DMS 273 treated with DMSO at 0.1 percent for 48 hours (cell line): Measurements from ENCODE around the gene EXOC6.
"Not testable (repeated sequence)": the region's sequence is repeated elsewhere in the genome, so short reads cannot be mapped to it uniquely, and the experiment has no call there.

Experiments used
- DNase-seq: peaks from one replicate; lab custom pipeline; 2025; lab: John Stamatoyannopoulos, UW

EXOC6 gene

DNA sequence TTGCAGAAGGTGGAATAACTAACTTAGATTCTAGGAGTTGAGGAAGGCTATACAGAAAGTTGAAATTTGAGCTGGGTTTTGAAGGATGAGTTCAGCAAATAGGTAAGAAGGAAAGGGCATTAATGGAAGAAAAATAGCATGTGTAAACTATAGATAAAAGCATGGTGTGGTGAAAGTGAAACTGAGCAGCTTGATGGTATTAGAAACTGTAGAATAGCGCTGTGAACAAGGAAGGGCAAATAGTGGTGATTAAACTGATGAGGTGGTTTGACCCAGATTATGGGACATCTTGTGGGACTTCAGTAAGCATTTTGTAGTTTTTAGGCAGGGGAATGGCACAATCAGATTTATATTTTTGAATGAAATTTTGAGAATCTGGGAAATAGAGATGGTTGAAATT is 90.5 kb downstream of the EXOC6 start:
- DNase-seq: no peak

- DNase-seq: no peak
Observed at GRCh38 chr10:92942226-92942625, 93.9 kb downstream of the EXOC6 start.

DNA sequence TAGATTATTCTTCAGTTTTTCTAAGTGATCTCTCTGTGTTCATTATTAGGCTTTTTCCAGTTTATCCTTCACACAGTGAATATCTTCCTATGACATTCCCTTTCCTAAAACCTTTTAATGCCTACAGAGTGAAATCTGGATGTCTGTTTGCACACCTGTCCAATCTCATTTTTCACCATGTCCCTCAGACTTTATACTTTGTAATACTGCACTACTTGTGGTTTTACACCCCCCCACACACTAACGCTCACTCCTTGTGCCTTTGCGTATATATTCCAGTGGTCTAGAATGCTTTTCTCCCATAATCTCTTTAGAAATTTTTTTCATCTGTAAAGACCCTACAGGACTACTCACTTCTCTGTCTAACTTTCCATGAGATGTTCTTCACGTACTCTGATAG is 98.2 kb downstream of the EXOC6 start:
- no peak for DNase-seq

DNA sequence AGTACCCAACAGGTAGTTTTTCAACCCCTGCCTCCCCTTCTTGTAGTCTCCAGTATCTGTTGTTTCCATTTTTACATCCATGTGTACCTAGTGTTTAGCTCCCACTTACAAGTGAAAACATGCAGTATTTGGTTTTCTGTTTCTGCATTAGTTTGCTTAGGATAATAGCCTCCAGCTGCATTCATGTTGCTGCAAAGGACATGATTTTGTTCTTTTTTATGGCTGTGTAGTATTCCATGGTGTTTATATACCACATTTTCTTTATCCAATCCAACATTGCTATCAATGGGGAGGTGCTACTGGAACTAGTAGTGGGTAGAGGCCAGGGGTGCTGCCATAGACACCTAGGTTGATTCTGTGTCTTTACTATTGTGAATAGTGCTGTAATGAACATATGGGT is 104.3 kb downstream of the EXOC6 start:
- DNase-seq: not testable (repeated sequence)

DNA sequence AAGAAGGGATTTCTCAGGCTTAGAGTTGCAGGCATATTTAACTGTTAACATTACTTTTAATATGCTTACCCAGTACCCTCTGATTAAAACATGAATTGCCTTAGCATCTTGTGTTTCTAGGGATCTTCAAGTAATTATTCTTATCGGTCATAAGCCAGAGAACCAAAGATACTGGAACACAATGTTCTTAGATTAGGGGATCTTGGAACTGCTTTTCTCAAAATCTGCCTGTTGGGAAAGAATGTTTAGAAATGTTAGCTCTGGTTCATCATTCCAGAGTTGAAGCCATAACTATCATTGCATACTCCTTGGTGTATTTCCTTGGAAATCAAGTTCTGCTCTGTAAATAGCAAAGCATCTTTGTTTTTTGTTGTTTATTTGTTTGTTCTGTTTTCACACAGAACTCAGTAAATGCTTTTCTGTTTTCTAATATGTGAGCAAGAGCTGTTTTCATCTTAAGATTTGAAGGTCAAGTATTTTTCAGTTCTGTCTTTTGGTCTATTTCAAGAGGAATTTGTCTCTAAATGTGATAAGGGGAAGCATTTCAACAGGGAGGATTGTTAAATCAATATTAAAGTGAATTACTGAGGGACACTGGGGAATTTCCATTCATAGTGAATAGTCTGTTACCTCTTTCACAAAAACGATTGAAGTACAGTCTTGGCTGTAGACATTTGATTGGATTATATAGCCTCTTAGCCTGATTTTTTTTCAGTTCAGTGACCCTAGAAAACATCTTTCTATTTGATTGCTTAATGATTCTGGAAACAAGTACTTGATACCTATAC is 109.1 kb downstream of the EXOC6 start:
- no peak for DNase-seq

- no peak for DNase-seq
Observed at GRCh38 chr10:92961638-92962037, 113.3 kb downstream of the EXOC6 start.

DNA sequence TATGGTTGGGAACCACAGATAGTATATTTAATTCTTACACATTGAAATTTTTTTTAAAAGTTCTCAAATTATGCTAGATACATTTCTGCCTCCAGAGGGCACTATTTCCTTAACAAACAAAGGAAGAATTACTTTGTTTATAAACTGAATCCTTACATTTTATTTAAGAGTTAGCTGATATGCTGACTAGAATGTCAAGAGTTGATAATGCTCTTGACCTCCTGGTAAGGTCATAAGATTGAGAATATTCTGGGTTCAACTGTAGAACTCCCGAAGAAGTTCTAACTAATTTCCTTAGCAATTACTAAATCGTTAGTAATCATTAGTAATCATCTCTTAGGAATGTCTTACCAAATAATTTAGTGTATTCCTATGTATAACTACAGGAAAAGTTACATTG is 117.0 kb downstream of the EXOC6 start:
- DNase-seq: peak; percentile 21

DNA sequence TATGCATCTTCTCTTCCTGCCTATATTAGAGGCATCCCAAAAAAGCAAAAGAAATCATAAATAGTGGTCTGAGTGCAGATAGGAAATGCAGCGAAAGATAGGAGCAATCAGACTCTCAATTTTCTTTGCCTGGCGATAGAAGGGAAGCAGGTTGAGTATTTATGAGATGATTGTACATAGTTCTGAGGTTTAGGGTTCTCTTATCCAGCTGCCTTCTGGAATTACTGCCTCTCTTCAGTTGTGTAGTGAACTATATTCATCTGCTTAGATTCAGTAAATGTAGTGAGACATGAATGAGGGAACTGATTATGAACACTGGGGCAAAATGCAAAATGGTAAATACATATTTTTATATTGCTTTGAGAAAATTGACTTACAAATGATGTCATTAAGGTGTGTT is 119.3 kb downstream of the EXOC6 start:
- DNase-seq: no peak

- DNase-seq: no peak
Observed at GRCh38 chr10:92969151-92969550, 120.8 kb downstream of the EXOC6 start.

DNA sequence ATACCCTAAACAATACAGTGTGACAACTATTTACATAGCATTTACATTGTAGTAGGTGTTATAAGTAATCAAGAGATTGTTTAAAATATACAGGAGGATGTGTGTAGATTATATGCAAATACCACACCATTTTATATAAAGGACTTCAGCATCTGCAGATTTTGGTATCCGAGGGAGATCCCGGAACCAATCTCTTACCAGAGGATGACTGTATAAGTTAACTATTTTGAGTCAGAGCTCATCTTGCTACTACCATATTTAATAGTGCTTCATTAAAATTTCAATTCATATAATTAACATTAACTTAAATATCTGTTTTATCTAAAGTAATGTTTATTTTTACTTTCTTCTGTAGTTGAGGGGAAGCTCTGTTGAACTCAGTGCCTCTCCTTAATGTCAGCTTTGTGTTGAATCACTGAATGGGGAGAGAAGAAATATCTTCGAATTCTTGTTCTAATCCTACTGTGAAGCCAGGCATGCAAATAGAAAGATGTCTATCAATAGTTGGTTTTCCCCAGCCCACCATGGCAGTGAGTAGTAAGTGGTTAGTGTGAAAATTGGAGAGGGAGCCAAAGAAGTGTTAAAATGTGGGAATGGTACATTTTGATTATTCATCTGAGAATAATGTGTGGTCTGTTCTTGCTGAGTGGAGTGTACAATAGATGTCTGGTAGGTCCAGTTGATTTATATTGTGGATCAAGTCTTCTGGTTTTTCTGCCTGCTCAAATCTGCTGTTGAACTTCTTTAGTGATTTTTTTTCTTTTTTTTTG is 122.2 kb downstream of the EXOC6 start:
- DNase-seq: no peak

DNA sequence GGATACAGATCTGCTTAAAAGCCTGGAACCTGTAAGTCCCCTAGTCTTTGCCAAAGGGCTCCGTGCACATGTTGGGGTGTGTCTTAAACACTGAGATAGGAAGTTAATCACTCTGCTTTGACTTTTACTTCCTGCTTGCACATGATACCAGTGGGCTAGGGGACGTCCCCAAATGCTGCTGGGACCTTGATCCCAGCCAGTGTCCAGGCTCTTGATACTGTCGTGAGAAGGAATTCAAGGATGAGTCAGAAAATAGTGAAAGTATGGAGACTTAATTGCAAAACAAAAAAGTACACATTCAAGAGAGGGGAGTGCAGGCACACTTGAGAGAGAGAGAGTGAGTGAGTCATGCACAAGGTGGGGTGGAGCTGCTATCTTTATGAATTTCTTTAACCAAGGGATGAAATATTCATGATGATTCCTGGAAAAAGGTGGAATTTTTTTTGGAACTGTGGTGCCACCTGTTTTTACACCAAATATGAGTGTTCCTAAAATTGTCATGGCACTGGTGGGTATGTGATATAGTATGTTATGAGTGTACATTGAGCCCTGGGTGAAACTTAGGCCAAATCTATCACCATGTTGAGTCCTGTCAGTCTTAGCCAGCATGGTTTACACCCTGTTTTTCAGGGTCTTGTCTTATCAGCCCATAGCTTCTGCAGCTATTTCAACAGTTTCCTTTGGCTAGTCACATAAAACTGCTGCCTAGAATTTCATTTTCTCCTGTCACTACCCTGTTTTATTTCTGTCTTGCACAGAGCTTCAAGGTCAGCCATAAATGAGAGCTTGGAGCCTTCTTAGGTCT is 123.9 kb downstream of the EXOC6 start:
- no peak for DNase-seq

- DNase-seq: no peak
Observed at GRCh38 chr10:92972886-92973285, 124.6 kb downstream of the EXOC6 start.

DNA sequence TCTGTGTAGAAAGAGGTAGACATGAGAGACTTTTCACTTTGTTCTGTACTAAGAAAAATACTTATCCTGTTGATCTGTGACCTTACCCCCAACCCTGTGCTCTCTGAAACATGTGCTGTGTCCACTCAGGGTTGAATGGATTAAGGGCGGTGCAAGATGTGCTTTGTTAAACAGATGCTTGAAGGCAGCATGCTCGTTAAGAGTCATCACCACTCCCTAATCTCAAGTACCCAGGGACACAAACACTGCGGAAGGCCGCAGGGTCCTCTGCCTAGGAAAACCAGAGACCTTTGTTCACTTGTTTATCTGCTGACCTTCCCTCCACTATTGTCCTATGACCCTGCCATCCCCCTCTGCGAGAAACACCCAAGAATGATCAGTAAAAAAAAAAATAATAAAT is 128.0 kb downstream of the EXOC6 start:
- not testable (repeated sequence) for DNase-seq

DNA sequence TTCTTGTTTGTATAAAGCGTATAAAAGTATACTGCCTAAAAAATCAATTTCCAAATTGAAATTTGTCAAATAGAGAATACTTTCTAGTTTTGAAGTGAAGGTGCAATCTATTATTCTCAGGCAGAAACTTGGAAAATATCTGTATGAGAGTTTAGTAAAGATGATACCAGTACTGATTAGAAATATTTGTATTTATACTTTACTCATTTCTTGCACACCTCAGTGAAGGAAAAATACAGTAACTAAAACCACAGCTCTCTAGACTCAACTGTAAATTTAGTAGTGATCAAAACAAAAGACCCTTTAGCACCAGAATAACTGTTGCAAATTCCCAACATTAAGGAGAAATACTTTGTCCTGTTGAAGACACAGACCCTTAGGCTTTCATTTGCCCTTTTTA is 140.9 kb downstream of the EXOC6 start:
- DNase-seq: no peak

- DNase-seq: no peak
Observed at GRCh38 chr10:92990615-92991014, 142.3 kb downstream of the EXOC6 start.

DNA sequence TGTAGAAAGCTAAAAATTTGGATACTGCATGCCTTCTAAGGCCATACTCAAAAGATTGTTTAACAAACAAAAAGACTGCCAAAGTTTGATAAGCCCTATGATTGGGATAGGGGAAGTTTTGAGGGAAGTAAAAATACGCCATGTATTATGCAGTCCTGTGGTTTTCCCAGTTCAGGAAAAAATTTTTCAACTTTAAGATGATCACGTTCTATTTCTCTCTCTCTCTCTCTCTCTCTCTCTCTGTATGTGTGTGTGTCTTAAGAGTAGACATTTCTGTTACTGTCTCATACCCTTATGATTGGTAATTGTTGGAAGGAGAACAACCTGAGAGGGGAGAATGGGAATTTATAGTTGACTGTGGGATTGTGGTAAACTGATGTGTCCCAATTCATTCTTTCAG is 143.2 kb downstream of the EXOC6 start:
- DNase-seq: no peak

- DNase-seq: no peak
Observed at GRCh38 chr10:92993699-92994272, 145.5 kb downstream of the EXOC6 start.

DNA sequence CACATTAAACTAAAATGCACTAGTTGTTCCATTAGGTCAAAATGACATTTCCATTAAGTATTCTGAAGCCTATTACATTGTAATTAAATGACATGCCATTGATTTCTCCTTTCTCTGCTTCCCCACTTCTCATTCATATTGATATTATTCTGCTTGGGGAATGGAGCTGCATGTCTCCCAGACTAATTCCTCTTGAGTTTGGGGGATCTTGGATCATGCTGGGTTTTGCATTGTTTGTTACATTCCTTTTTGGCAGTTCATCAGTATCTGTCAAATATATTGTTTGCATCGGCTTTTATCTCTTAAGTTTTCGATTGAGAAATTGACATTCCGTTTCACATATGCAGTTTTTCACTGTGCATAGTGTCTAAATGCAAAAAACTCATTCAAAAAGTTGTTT is 147.2 kb downstream of the EXOC6 start:
- no peak for DNase-seq

- DNase-seq: no peak
Observed at GRCh38 chr10:92997620-92998019, 149.3 kb downstream of the EXOC6 start.

DNA sequence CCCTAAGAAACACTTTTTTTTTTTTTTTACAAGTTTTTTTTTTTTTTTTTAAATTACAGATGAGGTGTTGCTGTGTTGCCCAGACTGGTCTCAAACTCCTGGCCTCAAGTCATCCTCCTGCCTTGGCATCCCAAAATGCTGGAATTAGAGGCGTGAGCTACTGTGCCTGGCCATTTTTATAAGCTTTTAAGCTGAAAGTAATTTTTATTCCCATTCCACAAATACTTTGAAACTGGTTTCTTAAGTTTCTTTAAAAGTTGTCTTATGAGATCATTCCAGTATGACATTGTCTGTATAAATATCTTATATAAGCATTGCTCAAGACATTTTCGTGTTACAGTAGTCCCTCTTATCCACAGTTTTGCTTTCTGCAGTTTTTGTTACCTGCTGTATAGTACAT is 150.9 kb downstream of the EXOC6 start:
- no peak for DNase-seq

GRCh38 chr10:93006435-93007039 is 158.2 kb downstream of the EXOC6 start:
- no peak for DNase-seq

DNA sequence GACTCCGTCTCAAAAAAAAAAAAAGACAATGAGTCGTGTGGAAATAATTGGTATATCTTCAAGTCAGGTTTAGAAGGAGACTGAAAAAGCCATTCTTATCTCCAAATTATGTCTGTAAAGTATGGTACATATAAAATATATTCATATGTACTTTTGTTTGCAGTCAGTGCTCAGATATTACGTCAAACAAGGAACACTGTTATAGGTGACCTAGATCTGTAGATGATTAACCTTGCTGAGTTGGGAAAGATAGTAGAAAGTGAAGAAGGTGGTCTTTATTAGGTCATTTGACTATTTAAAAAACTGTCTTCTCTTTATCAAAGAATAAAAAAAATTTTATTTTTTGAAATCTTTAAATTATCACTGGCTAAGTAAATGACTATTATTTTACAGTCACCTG is 167.4 kb downstream of the EXOC6 start:
- no peak for DNase-seq
